ENCODE results near the gene HNRNPF. TPM values are rescaled to one million over a fixed set of nuclear protein-coding genes. Genes with fewer than 3 reads are reported as not detected.
"Not testable (repeated sequence)": the region's sequence is repeated elsewhere in the genome, so short reads cannot be mapped to it uniquely, and the experiment has no call there.

Gene HNRNPF, protein sequence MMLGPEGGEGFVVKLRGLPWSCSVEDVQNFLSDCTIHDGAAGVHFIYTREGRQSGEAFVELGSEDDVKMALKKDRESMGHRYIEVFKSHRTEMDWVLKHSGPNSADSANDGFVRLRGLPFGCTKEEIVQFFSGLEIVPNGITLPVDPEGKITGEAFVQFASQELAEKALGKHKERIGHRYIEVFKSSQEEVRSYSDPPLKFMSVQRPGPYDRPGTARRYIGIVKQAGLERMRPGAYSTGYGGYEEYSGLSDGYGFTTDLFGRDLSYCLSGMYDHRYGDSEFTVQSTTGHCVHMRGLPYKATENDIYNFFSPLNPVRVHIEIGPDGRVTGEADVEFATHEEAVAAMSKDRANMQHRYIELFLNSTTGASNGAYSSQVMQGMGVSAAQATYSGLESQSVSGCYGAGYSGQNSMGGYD
- total RNA-seq (100 to 1,000 TPM in 1 of 6 donors, 10 to 100 TPM in 5; 51.9 to 103 (median 84.5) TPM), polyA plus RNA-seq (10 to 100 TPM; 26.5 to 56.8 TPM)

DNA sequence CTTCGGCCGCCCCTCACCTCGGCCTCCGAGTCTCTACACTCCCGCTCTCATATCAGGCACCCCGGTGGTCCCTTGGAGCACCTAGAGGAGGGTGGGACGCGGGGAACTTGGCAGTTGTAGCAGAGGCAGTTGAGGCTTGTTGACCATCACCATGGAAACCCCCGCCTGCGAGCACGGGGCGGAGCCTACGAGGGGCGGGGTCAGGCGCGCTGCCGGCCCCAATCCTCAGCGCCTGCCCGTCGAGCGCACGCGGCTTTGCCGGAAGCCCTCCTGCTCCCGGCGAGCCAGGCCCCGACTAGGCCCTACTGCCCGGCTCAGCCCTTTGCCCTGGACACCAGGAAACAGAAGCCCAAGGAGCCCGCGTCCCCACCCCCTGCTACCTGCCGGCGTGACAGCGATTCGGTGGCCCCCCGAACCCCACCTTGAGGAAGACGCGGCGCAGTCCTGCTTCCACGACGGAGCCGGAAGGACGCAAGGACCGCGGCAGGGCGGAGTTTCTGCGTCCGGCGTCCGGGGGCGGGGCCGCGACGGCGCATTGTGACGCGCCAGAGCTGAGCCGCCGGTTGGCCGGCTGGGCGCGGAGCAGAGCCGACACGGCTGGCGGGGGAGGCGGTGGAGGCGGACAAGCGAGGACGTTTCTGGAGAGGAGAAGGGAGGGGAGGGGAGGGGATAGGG lies at the start of gene HNRNPF:
Gene HNRNPF (minus strand): TSS at position 477 of the 675 bp plus-strand sequence. CDS start 21,302 bp downstream, outside the sequence.
- 0 to 1% methylated on average over 61 to 68 of the region's 68 CpGs for WGBS, 2 donors
- Histone ChIP-seq H3K4me3 (peak within 1 kb of the TSS; percentile 54 to 75 (median 64)), H3K27me3 (no peaks in the 10 kb centered on the region), H3K4me1 (peaks cover 0 to 21% (median 7%) of the 10 kb centered on the region in 3 donors), H3K36me3 (no peaks in the 10 kb centered on the region), H3K27ac (peak within 1 kb of the TSS; percentile 95 to 99 (median 98)), H3K9me3 (no peaks in the 10 kb centered on the region)
- TF ChIP-seq, protein P1, sequence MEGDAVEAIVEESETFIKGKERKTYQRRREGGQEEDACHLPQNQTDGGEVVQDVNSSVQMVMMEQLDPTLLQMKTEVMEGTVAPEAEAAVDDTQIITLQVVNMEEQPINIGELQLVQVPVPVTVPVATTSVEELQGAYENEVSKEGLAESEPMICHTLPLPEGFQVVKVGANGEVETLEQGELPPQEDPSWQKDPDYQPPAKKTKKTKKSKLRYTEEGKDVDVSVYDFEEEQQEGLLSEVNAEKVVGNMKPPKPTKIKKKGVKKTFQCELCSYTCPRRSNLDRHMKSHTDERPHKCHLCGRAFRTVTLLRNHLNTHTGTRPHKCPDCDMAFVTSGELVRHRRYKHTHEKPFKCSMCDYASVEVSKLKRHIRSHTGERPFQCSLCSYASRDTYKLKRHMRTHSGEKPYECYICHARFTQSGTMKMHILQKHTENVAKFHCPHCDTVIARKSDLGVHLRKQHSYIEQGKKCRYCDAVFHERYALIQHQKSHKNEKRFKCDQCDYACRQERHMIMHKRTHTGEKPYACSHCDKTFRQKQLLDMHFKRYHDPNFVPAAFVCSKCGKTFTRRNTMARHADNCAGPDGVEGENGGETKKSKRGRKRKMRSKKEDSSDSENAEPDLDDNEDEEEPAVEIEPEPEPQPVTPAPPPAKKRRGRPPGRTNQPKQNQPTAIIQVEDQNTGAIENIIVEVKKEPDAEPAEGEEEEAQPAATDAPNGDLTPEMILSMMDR (IDR thresholded peaks at IDR 0.05): no peak
- peak; percentile 85 to 92 (median 87) for ATAC-seq
- peak; percentile 94 to 96 (median 95) for DNase-seq
- no peak for FAIRE-seq
- intact Hi-C loops (cut with DNase I): no loop called here

DNA sequence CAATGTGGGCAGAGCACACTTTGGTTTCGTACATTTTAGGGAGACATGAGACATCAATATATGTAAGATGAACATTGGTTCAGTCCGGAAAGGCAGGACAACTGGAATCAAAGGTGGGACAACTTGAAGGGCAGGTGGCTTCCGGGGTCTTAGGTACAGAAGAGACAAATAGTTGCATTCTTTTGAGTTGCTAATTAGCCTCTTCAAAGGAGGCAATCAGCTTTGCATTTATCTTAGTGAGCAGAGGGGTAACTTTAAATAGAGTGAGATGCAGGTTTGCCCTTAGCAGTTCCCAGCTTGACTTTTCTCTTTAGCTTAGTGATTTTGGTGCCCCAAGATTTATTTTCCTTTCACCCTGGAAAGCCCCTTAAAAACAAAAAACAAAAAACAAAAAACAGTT lies 49.2 kb upstream of the HNRNPF start:
- ATAC-seq (no peak), FAIRE-seq (no peak)
- intact Hi-C loops (cut with DNase I): no loop called here

DNA sequence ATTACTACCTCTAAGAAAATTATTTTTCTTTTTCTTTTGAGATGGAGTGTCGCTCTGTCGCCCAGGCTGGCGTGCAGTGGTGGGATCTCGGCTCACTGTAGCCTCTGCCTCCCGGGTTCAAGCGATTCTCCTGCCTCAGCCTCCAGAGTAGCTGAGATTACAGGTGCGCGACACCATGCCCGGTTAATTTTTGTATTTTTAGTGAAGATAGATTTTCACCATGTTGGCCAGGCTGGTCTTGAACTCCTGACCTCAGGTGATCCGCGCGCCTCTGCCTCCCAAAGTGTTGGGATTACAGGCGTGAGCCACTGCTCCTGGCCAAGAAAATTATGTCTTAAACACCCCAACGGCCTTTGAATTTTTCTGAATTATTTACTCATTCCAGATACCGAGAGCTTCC lies 47.6 kb upstream of the HNRNPF start:
- DNase-seq; H3K27me3 ChIP-seq; ATAC-seq; H3K4me1 ChIP-seq; H3K4me3 ChIP-seq; H3K36me3 ChIP-seq; intact Hi-C loops (cut with DNase I); FAIRE-seq; H3K9me3 ChIP-seq: not testable (repeated sequence)
- H3K27ac ChIP-seq: peak overlapping the region in 3 of 4 donors; percentile 51 to 77 (median 61)
- WGBS, 2 donors: 91 to 92% methylated on average over 15 of the region's 15 CpGs

More for the DNA sequence above, 49.2 kb upstream of the HNRNPF start:
- H3K27me3 ChIP-seq: no peaks in the 10 kb centered on the region
- no peak for DNase-seq
- no peak overlapping the region for H3K27ac ChIP-seq
- 68 to 75% methylated on average over 3 of the region's 3 CpGs for WGBS, 2 donors
- H3K4me3 ChIP-seq: no peak overlapping the region
- no peaks in the 10 kb centered on the region for H3K9me3 ChIP-seq
- TF ChIP-seq, protein P1 (IDR thresholded peaks at IDR 0.05): no peak
- no peaks in the 10 kb centered on the region for H3K36me3 ChIP-seq
- H3K4me1 ChIP-seq: peaks cover 0 to 8% (median 5%) of the 10 kb centered on the region in 3 donors

DNA sequence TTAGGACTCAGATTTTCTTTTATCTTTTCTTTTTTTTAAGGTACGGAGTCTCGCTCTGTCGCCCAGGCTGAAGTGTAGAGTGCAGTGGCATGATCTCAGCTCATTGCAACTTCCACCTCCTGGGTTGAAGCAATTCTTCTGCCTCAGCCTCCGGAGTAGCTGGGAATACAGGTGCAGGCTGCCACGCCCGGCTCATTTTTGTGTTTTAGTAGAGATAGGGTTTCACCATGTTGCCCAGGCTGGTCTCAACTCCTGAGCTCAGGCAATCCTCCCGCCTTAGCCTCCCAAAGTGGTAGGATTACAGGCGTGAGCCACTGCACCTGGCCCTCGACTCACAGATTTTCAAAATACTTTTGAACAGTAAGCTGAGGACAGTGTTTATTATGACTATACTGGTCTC lies 45.0 kb upstream of the HNRNPF start:
- DNase-seq; intact Hi-C loops (cut with DNase I); H3K4me3 ChIP-seq; H3K36me3 ChIP-seq; H3K27ac ChIP-seq; H3K9me3 ChIP-seq; ATAC-seq; H3K4me1 ChIP-seq; H3K27me3 ChIP-seq; FAIRE-seq: not testable (repeated sequence)
- 89 to 92% methylated on average over 9 of the region's 9 CpGs for WGBS, 2 donors

DNA sequence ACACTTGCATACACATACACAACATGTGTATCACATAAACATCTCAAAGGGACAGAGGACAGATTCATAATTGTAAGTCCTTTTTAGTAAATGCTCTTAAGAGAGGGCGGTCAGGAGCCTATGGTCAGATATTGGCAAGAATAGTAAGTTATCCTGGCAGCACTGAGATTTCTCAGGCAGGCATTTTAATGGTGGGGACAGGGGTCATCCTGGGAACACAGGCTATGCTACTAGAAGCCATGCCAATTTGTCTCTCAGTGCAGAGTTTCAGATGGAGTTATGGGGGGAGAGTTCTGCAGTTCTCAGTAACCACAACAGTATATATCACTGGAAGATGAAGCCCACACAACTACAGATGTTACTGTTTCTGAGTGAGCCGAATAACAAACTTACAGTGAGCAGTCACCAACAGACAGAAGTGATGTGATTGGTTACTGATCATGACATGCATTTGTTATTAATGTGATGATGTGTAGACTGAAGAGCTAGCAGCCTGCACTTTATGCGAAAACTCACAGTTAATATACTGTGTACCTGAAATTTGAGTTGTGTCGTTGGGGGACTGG lies 44.4 kb upstream of the HNRNPF start:
- intact Hi-C loops (cut with DNase I): no loop called here

More for the DNA sequence above, 44.4 kb upstream of the HNRNPF start:
- ATAC-seq (no peak), DNase-seq (no peak), FAIRE-seq (no peak)
- Histone ChIP-seq H3K27me3 (no peaks in the 10 kb centered on the region), H3K36me3 (no peaks in the 10 kb centered on the region), H3K4me1 (peaks cover 0 to 8% (median 5%) of the 10 kb centered on the region in 3 donors), H3K9me3 (no peaks in the 10 kb centered on the region), H3K27ac (no peak overlapping the region), H3K4me3 (no peak overlapping the region)
- WGBS, 2 donors: 78 to 83% methylated on average over 4 of the region's 4 CpGs
- TF ChIP-seq, protein P1 (IDR thresholded peaks at IDR 0.05): no peak
